HepG2 (cell line): ENCODE data around the gene CISD1. TPM values are rescaled to one million over a fixed set of nuclear protein-coding genes. Genes with fewer than 3 reads are reported as not detected.

Experiments used
- ATAC-seq: fragments of 200-7000 bp; cut with Tn5 transposase; 3 replicates; pipeline ENCODE4 v1.9.1; 2020; ENCODE audit warnings: mild to moderate bottlenecking, moderate library complexity
- BruUV-seq: library from RNA; stranded (reverse); fragments of 400-500 nt; replicated peaks from 2 replicates; lab custom pipeline; 2021; lab: Mats Ljungman, UMichigan
- CTCF ChIA-PET: fragments of 300-600 bp; formaldehyde crosslinking; extraction: SDS; loops from one replicate; lab custom pipeline; 2021; ENCODE audit warnings: low total read pairs, inconsistent platforms, low intra/inter-chr PET ratio; lab: Yijun Ruan, JAX
- POLR2A ChIA-PET: fragments of 350-600 bp; sonication (Branson Sonifier 250); formaldehyde crosslinking; loops from one replicate; lab custom pipeline; 2020; ENCODE audit warnings: antibody characterized with exemption, inconsistent platforms; lab: Yijun Ruan, JAX
- DNase-seq: peaks from one replicate; pipeline ENCODE4 v3.0.0-alpha.2; 2015; ENCODE audit warnings: low spot score
- FAIRE-seq: peaks from 3 replicates; lab custom pipeline; 2011; peaks lifted over from hg19 to GRCh38; lab: Jason Lieb, UNC
- H2AFZ ChIP-seq: one replicate; pipeline ENCODE4 v1.6.1; 2011; ENCODE audit warnings: low read length, inconsistent platforms
- H3K27ac ChIP-seq: fragments of 300-600 bp; 3 replicates; pipeline ENCODE4 v1.8.0; 2011; ENCODE audit warnings: mixed run types, mild to moderate bottlenecking, mixed read lengths, low read length, inconsistent platforms; ENCODE audit not compliant: insufficient read depth; ENCODE audit errors: extremely low read length
- H3K27me3 ChIP-seq, 2 experiments: fragments of 200-600 bp in 1 of 2; 2 replicates in 1 of 2; 3 replicates in 1 of 2; pipeline versions ENCODE4 v1.6.0 to v1.8.0; 2011; ENCODE audit warnings: low read length in 2 of 2, mild to moderate bottlenecking in 2 of 2, moderate library complexity in 2 of 2, inconsistent platforms in 1 of 2; ENCODE audit not compliant: insufficient read depth in 2 of 2, control insufficient read depth in 1 of 2
- H3K36me3 ChIP-seq, 2 experiments: fragments of 200-600 bp in 1 of 2; replicated peaks in 1 of 2; 2 replicates in 1 of 2; 3 replicates in 1 of 2; pipeline versions ENCODE4 v1.5.1 to v1.8.0; 2011; ENCODE audit warnings: low read length in 2 of 2, inconsistent platforms in 1 of 2; ENCODE audit not compliant: insufficient read depth in 2 of 2, control insufficient read depth in 1 of 2
- H3K4me1 ChIP-seq: 2 replicates; pipeline ENCODE4 v1.5.1; 2012; ENCODE audit warnings: low read length, inconsistent platforms; ENCODE audit not compliant: insufficient read depth
- H3K4me2 ChIP-seq: 2 replicates; pipeline ENCODE4 v1.6.0; 2011; ENCODE audit warnings: low read depth, low read length, inconsistent platforms
- H3K4me3 ChIP-seq, 3 experiments: fragments of 200-600 bp in 1 of 3; sonication (generic), shearing (Covaris generic) in 1 of 3; replicated peaks in 1 of 3; 2 replicates each; pipeline ENCODE4 v1.5.1; 2011 to 2016; ENCODE audit warnings: low read length in 3 of 3, inconsistent platforms in 2 of 3, low read depth in 2 of 3, mild to moderate bottlenecking in 2 of 3, control low read depth in 1 of 3, mixed read lengths in 1 of 3; ENCODE audit not compliant: insufficient read depth in 1 of 3
- H3K79me2 ChIP-seq: one replicate; pipeline ENCODE4 v1.6.1; 2011; ENCODE audit warnings: low read length, inconsistent platforms; ENCODE audit not compliant: insufficient read depth
- H3K9ac ChIP-seq: 2 replicates; pipeline ENCODE4 v1.6.0; 2011; ENCODE audit warnings: mild to moderate bottlenecking, low read depth, low read length, inconsistent platforms; ENCODE audit not compliant: insufficient read depth
- H3K9me3 ChIP-seq: 2 replicates; pipeline ENCODE4 v1.5.1; 2012; ENCODE audit warnings: mild to moderate bottlenecking, low read length
- H4K20me1 ChIP-seq: 2 replicates; pipeline ENCODE4 v1.6.0; 2011; ENCODE audit warnings: inconsistent platforms, mild to moderate bottlenecking, low read length, moderate library complexity; ENCODE audit not compliant: insufficient read depth
- ATF7 ChIP-seq, 2 experiments: fragments of 450-650 bp in 1 of 2; sonication (generic) in 1 of 2; formaldehyde crosslinking in 1 of 2; IDR thresholded peaks; 2 replicates each; pipeline versions ENCODE4 v1.4.0 to v1.6.1; 2016 to 2020; ENCODE audit warnings: antibody characterized with exemption in 1 of 2, mild to moderate bottlenecking in 1 of 2, missing genetic modification reagents in 1 of 2
- THAP11 ChIP-seq: IDR thresholded peaks from 2 replicates; pipeline ENCODE4 v1.6.1; 2016; ENCODE audit warnings: missing biosample characterization, missing genetic modification reagents
- ZNF121 ChIP-seq: sonication (generic); formaldehyde crosslinking; IDR thresholded peaks from 2 replicates; pipeline ENCODE4 v1.5.0; 2020; ENCODE audit warnings: mild to moderate bottlenecking, missing genetic modification reagents
- ZNF75D ChIP-seq: sonication (generic); formaldehyde crosslinking; IDR thresholded peaks from 2 replicates; pipeline ENCODE4 v1.8.1; 2023; ENCODE audit warnings: missing genetic modification reagents, mild to moderate bottlenecking, borderline replicate concordance
- WGBS: methylation state at CpG from one replicate; pipeline ENCODE4 v1.1.6; 2017; ENCODE audit warnings: low lambda C conversion rate; 5-methylcytosine and 5-hydroxymethylcytosine counted together
- in situ Hi-C: cut with HindIII; loops from 2 replicates; pipeline ENCODE4 v1.10.0; 2017; ENCODE audit warnings: low pct_unique_long_range_greater_than_20kb; ENCODE audit not compliant: extremely low pct_ligation_motif_present
- intact Hi-C: fragments of 100-400 bp; cut with micrococcal nuclease; formaldehyde crosslinking; loops from one replicate; pipeline ENCODE4 v1.10.0; 2022; ENCODE audit not compliant: unreplicated experiment
- polyA plus RNA-seq, 8 experiments: library from polyadenylated mRNA; depleted of rRNA in 3 of 8; stranded (reverse) in 7 of 8; unstranded in 1 of 8; fragments of >200 nt; fragmentation: Illumina TruSeq in 4 of 8; extraction: Trizol in 4 of 8; gene quantifications; 2 replicates each; pipeline versions ENCODE4 v1.2.1 to v1.2.3, GENCODE V29; 2011 to 2016; ENCODE audit warnings: low read depth in 4 of 8, missing spikeins in 1 of 8, mixed read lengths in 1 of 8; ENCODE audit not compliant: insufficient read depth in 1 of 8
- total RNA-seq, 5 experiments: library from RNA; depleted of rRNA; stranded (reverse); fragments of >200 nt; fragmentation: Illumina TruSeq; extraction: Trizol; gene quantifications; 2 replicates each; pipeline ENCODE4 v1.2.3, GENCODE V29; 2016; ENCODE audit warnings: low read depth in 1 of 5
- TF ChIP-seq, protein P1 (sequence below): sonication (generic); formaldehyde crosslinking; IDR thresholded peaks from 2 replicates; pipeline ENCODE4 v1.4.0; 2020; ENCODE audit warnings: missing genetic modification reagents
- TF ChIP-seq, protein P2 (sequence below): sonication (generic); formaldehyde crosslinking; IDR thresholded peaks from 2 replicates; pipeline ENCODE4 v1.8.0; 2022; ENCODE audit warnings: mild to moderate bottlenecking, missing genetic modification reagents, moderate library complexity
- TF ChIP-seq, protein P3 (sequence below): sonication (generic); formaldehyde crosslinking; IDR thresholded peaks from 2 replicates; pipeline ENCODE4 v1.8.1; 2023; ENCODE audit warnings: missing genetic modification reagents, mild to moderate bottlenecking, borderline replicate concordance

The CISD1 gene
- total and polyA plus RNA-seq, 2 of the 13 experiments (the other 11 are each of a cell fraction or from before 2014, with no cell fraction given) = 63.4 to 78.9 TPM

DNA sequence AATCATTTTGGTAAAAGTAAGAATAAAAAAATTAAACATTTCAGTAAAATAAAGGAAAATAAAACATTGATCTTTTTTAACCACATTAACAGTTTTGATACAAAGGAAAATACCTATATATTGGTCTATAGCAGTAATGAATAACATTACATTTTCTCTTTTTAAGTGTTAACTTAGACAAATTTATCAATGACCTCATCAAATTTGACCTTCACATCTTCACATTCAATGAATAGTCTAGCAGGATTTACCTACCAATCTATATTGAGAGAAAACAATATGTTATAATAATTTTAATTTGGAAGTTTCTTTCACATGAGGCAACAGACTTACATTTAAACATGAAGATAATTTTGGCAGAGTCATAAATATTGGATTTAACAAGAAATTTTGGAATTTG is 47.9 kb downstream of the CISD1 start:
- TF ChIP-seq ZNF121 (CRISPR knock-in tag) (no peak), ATF7 (IDR thresholded peaks at IDR 0.05) (peak; percentile 70; the same call in 1 of the 2 replicates), ATF7 (CRISPR knock-in tag; IDR thresholded peaks at IDR 0.05) (no peak), ZNF75D (CRISPR knock-in tag) (no peak)
- TF ChIP-seq, all 625 proteins: peak for 1
- no peak for FAIRE-seq
- Histone ChIP-seq H3K27ac (no peak overlapping the region), H3K9me3 (no peaks in the 10 kb centered on the region), H3K79me2 (no peaks in the 10 kb centered on the region), H3K27me3 (no peaks in the 10 kb centered on the region; a peak in 1 of 5 replicates), H4K20me1 (no peaks in the 10 kb centered on the region), H3K4me3 (no peak overlapping the region), H3K9ac (no peak overlapping the region), H2AFZ (no peak overlapping the region), H3K4me1 (peaks cover 19% of the 10 kb centered on the region), H3K36me3 (no peaks in the 10 kb centered on the region), H3K4me2 (no peak overlapping the region)
- intact Hi-C loops = no loop called here
- no peak for ATAC-seq
- no TSS peak for BruUV-seq
- no peak for DNase-seq
- CTCF ChIA-PET = no interaction called here
- in situ Hi-C loops = no loop called here
- POLR2A ChIA-PET = no interaction called here

DNA sequence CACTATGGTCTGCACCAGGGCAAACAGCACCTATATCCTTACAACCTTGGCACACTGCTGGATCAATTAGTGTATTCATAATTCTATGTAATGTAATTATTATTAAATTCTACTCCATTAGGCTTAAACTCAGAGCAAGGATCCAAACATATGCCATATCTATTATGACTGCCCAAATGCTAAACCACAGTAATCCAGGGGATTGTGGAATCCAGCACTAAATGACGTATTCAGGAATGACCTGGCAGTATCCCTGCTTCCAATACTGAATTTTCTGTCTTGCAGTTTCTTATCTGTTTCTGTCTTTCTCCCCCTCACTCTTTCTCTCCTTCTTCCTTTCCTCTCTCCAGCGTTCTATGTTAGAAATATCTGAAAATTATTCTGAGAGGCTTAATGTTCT is 49.4 kb downstream of the CISD1 start:
- Histone ChIP-seq H2AFZ (peak overlapping the region; percentile 29), H3K4me3 (no peak overlapping the region), H3K27me3 (no peaks in the 10 kb centered on the region; a peak in 1 of 5 replicates), H3K9ac (no peak overlapping the region), H4K20me1 (no peaks in the 10 kb centered on the region), H3K79me2 (no peaks in the 10 kb centered on the region), H3K27ac (no peak overlapping the region), H3K4me1 (peaks cover 34% of the 10 kb centered on the region), H3K4me2 (peak overlapping the region; percentile 24; the same call in 1 of the 2 replicates), H3K9me3 (no peaks in the 10 kb centered on the region), H3K36me3 (no peaks in the 10 kb centered on the region)
- ATAC-seq (no peak), DNase-seq (no peak), FAIRE-seq (no peak)
- WGBS = 10% methylated on average over 2 of the region's 2 CpGs
- ChIA-PET CTCF (no interaction called here), POLR2A (no interaction called here)
- in situ Hi-C loops = no loop called here
- intact Hi-C loops = no loop called here
- BruUV-seq = no TSS peak
- TF ChIP-seq, protein P1, sequence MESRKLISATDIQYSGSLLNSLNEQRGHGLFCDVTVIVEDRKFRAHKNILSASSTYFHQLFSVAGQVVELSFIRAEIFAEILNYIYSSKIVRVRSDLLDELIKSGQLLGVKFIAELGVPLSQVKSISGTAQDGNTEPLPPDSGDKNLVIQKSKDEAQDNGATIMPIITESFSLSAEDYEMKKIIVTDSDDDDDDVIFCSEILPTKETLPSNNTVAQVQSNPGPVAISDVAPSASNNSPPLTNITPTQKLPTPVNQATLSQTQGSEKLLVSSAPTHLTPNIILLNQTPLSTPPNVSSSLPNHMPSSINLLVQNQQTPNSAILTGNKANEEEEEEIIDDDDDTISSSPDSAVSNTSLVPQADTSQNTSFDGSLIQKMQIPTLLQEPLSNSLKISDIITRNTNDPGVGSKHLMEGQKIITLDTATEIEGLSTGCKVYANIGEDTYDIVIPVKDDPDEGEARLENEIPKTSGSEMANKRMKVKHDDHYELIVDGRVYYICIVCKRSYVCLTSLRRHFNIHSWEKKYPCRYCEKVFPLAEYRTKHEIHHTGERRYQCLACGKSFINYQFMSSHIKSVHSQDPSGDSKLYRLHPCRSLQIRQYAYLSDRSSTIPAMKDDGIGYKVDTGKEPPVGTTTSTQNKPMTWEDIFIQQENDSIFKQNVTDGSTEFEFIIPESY (CRISPR knock-in tag) = no peak
- TF ChIP-seq, protein P2, sequence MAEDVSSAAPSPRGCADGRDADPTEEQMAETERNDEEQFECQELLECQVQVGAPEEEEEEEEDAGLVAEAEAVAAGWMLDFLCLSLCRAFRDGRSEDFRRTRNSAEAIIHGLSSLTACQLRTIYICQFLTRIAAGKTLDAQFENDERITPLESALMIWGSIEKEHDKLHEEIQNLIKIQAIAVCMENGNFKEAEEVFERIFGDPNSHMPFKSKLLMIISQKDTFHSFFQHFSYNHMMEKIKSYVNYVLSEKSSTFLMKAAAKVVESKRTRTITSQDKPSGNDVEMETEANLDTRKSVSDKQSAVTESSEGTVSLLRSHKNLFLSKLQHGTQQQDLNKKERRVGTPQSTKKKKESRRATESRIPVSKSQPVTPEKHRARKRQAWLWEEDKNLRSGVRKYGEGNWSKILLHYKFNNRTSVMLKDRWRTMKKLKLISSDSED (CRISPR knock-in tag) = no peak
- TF ChIP-seq, protein P3, sequence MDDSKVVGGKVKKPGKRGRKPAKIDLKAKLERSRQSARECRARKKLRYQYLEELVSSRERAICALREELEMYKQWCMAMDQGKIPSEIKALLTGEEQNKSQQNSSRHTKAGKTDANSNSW (CRISPR knock-in tag) = no peak
- no peak for TF ChIP-seq THAP11 (CRISPR knock-in tag)
